Endothelial cell of umbilical vein (primary cell): Measurements from ENCODE around the gene CTNNA2. TPM values are rescaled to one million over a fixed set of nuclear protein-coding genes. Genes with fewer than 3 reads are reported as not detected.

Experiments
- BruUV-seq: library from RNA; stranded (reverse); fragments of 400-500 nt; replicated peaks from 2 replicates; lab custom pipeline; 2021; lab: Mats Ljungman, UMichigan
- CTCF ChIA-PET: fragments of 300-600, 350-600 bp; sonication (Branson Sonifier 250); formaldehyde crosslinking; loops from one replicate; lab custom pipeline; 2021; ENCODE audit warnings: antibody characterized with exemption, inconsistent platforms; lab: Charles Lee
- POLR2A ChIA-PET: fragments of 300-600, 350-600 bp; sonication (Branson Sonifier 250); formaldehyde crosslinking; loops from one replicate; lab custom pipeline; 2021; ENCODE audit warnings: antibody characterized with exemption, inconsistent platforms; lab: Charles Lee
- DNase-seq: peaks from one replicate; pipeline ENCODE4 v3.0.0-alpha.2; 2011; ENCODE audit warnings: low read depth, low spot score
- FAIRE-seq: peaks from 2 replicates; lab custom pipeline; 2011; peaks lifted over from hg19 to GRCh38; lab: Jason Lieb, UNC
- H2AFZ ChIP-seq: 2 replicates; pipeline ENCODE4 v1.6.0; 2012; ENCODE audit warnings: low read depth, low read length, control low read depth, inconsistent platforms
- H3K27ac ChIP-seq: 2 replicates; pipeline ENCODE4 v1.5.1; 2011; ENCODE audit warnings: low read depth, mild to moderate bottlenecking, control low read depth, low read length, moderate library complexity; ENCODE audit not compliant: insufficient read depth
- H3K27me3 ChIP-seq, 2 experiments: 2 replicates each; pipeline versions ENCODE4 v1.6.0 to v1.6.1; 2011; ENCODE audit warnings: low read length in 2 of 2, mixed read lengths in 1 of 2; ENCODE audit not compliant: control insufficient read depth in 2 of 2, insufficient read depth in 2 of 2
- H3K36me3 ChIP-seq, 2 experiments: 2 replicates in 1 of 2; 3 replicates in 1 of 2; pipeline ENCODE4 v1.5.1; 2011; ENCODE audit warnings: low read length in 2 of 2, mild to moderate bottlenecking in 1 of 2, moderate library complexity in 1 of 2; ENCODE audit not compliant: control insufficient read depth in 2 of 2, insufficient read depth in 2 of 2; ENCODE audit errors: extremely low read depth in 1 of 2
- H3K4me1 ChIP-seq: 3 replicates; pipeline ENCODE4 v1.5.1; 2011; ENCODE audit warnings: mild to moderate bottlenecking, low read length; ENCODE audit not compliant: control insufficient read depth, insufficient read depth; ENCODE audit errors: extremely low read depth
- H3K4me2 ChIP-seq: 2 replicates; pipeline ENCODE4 v1.6.1; 2011; ENCODE audit warnings: low read length, control low read depth, mixed read lengths; ENCODE audit not compliant: insufficient read depth
- H3K4me3 ChIP-seq, 3 experiments: fragments of 200-600 bp in 1 of 3; sonication (generic), shearing (Covaris generic) in 1 of 3; replicated peaks in 1 of 3; 2 replicates each; pipeline ENCODE4 v1.5.1; 2011 to 2016; ENCODE audit warnings: control low read depth in 3 of 3, low read length in 3 of 3, mild to moderate bottlenecking in 2 of 3, inconsistent platforms in 1 of 3, low read depth in 1 of 3, moderate library complexity in 1 of 3; ENCODE audit not compliant: insufficient read depth in 1 of 3
- H3K79me2 ChIP-seq: 2 replicates; pipeline ENCODE4 v1.6.0; 2012; ENCODE audit warnings: low read length, inconsistent platforms; ENCODE audit not compliant: control insufficient read depth, insufficient read depth
- H3K9ac ChIP-seq: replicated peaks from 2 replicates; pipeline ENCODE3; 2011; ENCODE audit warnings: low read length, control low read depth; ENCODE audit not compliant: insufficient read depth; ENCODE audit errors: extremely low read depth
- H3K9me1 ChIP-seq: replicated peaks from 3 replicates; pipeline ENCODE4 v1.6.0; 2011; ENCODE audit warnings: mild to moderate bottlenecking, low read length; ENCODE audit not compliant: control insufficient read depth, insufficient read depth; ENCODE audit errors: extremely low read depth
- H3K9me3 ChIP-seq: replicated peaks from 2 replicates; pipeline ENCODE4 v1.5.1; 2012; ENCODE audit warnings: low read length, inconsistent platforms; ENCODE audit not compliant: control insufficient read depth, insufficient read depth
- H4K20me1 ChIP-seq: replicated peaks from 2 replicates; pipeline ENCODE3; 2011; ENCODE audit warnings: mild to moderate bottlenecking, low read length; ENCODE audit not compliant: control insufficient read depth, insufficient read depth; ENCODE audit errors: extremely low read depth
- CTCF ChIP-seq, 2 donors: IDR thresholded peaks; 1 replicate in 1 of 2; 2 replicates in 1 of 2; pipeline ENCODE4 v1.5.1; 2011; ENCODE audit warnings: low read length in 2 of 2, mild to moderate bottlenecking in 2 of 2, moderate library complexity in 2 of 2, control low read depth in 1 of 2, inconsistent platforms in 1 of 2, low read depth in 1 of 2; ENCODE audit not compliant: insufficient read depth in 1 of 2; ENCODE audit errors: extremely low read depth in 1 of 2
- EZH2 ChIP-seq: IDR thresholded peaks from 2 replicates; pipeline ENCODE4 v1.6.1; 2012; ENCODE audit warnings: borderline replicate concordance, low read depth, mild to moderate bottlenecking, moderate library complexity, low read length, inconsistent platforms; ENCODE audit not compliant: severe bottlenecking
- FOS ChIP-seq: IDR thresholded peaks from 2 replicates; pipeline ENCODE4 v1.6.1; 2011; ENCODE audit warnings: mild to moderate bottlenecking, low read length, moderate library complexity, borderline replicate concordance; ENCODE audit not compliant: insufficient read depth
- GATA2 ChIP-seq: IDR thresholded peaks from 2 replicates; pipeline ENCODE4 v1.7.0; 2011; ENCODE audit warnings: low read depth, mild to moderate bottlenecking, moderate library complexity, mixed read lengths, low read length; ENCODE audit not compliant: insufficient read length, insufficient read depth
- JUN ChIP-seq: IDR thresholded peaks from 2 replicates; pipeline ENCODE4 v1.6.1; 2011; ENCODE audit warnings: borderline replicate concordance, low read depth; ENCODE audit not compliant: insufficient read length, insufficient read depth
- MAX ChIP-seq: IDR thresholded peaks from 2 replicates; pipeline ENCODE4 v1.6.1; 2011; ENCODE audit not compliant: insufficient read depth, insufficient read length
- MYC ChIP-seq: IDR thresholded peaks from one replicate; pipeline ENCODE4 v1.6.1; 2011; ENCODE audit warnings: mild to moderate bottlenecking, low read depth, low read length
- POLR2A ChIP-seq: IDR thresholded peaks from 2 replicates; pipeline ENCODE4 v1.6.1; 2012; ENCODE audit warnings: low read depth, mild to moderate bottlenecking, control low read depth, low read length
- POLR2AphosphoS5 ChIP-seq: IDR thresholded peaks from 2 replicates; pipeline ENCODE4 v1.6.1; 2012; ENCODE audit warnings: low read depth, mild to moderate bottlenecking, control low read depth, low read length, moderate library complexity; ENCODE audit not compliant: insufficient read depth
- dilution Hi-C: fragments of 300-500 bp; cut with MboI; formaldehyde crosslinking; loops from one replicate; pipeline ENCODE4 v1.15.0; 2019; ENCODE audit warnings: low sequenced_read_pairs; ENCODE audit not compliant: extremely low pct_ligation_motif_present
- intact Hi-C: fragments of 100-400 bp; cut with micrococcal nuclease; formaldehyde crosslinking; loops from one replicate; pipeline ENCODE4 v1.10.0; 2022
- polyA plus RNA-seq, 4 experiments: library from polyadenylated mRNA; depleted of rRNA in 3 of 4; stranded (reverse) in 3 of 4; unstranded in 1 of 4; fragments of >200 nt; gene quantifications; 2 replicates each; pipeline versions ENCODE4 v1.2.1 to v1.2.3, GENCODE V29; 2011 to 2012; ENCODE audit warnings: missing spikeins in 1 of 4
- total RNA-seq: library from RNA; stranded (reverse); gene quantifications from 2 replicates; pipeline ENCODE4 v1.2.3, GENCODE V29; 2021

The CTNNA2 gene
- total and polyA plus RNA-seq, 2 donors (not counting 3 experiments of a cell fraction or from before 2014, with no cell fraction given): not detected

GRCh38 chr2:79740879-79741443 is 228.1 kb downstream of the CTNNA2 start:
- no peak overlapping the region for H3K4me2 ChIP-seq
- ChIA-PET CTCF (no interaction called here), POLR2A (no interaction called here)
- no peaks in the 10 kb centered on the region for H3K79me2 ChIP-seq
- intact Hi-C loops (no loop called here), dilution Hi-C loops (no loop called here)
- no peak overlapping the region for H2AFZ ChIP-seq
- H3K9ac ChIP-seq: no peak overlapping the region
- H3K9me3 ChIP-seq: peaks cover 4% of the 10 kb centered on the region
- H4K20me1 ChIP-seq: no peaks in the 10 kb centered on the region
- H3K27ac ChIP-seq: no peak overlapping the region
- no peaks in the 10 kb centered on the region for H3K9me1 ChIP-seq
- TF ChIP-seq POLR2AphosphoS5: no peak
- no peak for TF ChIP-seq MAX
- TF ChIP-seq MYC: no peak
- no peak for TF ChIP-seq CTCF (IDR thresholded peaks at IDR 0.05; ENCODE audit: extremely low read depth in 1 of 2, insufficient read depth in 1 of 2, low read depth in 1 of 2, low read length in 2 of 2)
- no peak for TF ChIP-seq EZH2
- TF ChIP-seq FOS: no peak
- TF ChIP-seq POLR2A: no peak
- TF ChIP-seq GATA2: no peak
- TF ChIP-seq JUN: no peak
- no peak for DNase-seq
- no peaks in the 10 kb centered on the region for H3K36me3 ChIP-seq
- no peaks in the 10 kb centered on the region for H3K4me1 ChIP-seq
- H3K27me3 ChIP-seq: no peaks in the 10 kb centered on the region
- FAIRE-seq: no peak
- no TSS peak for BruUV-seq
- H3K4me3 ChIP-seq: no peak overlapping the region
